BJ (cell line): ENCODE data around the gene CTRL. TPM values are rescaled to one million over a fixed set of nuclear protein-coding genes. Genes with fewer than 3 reads are reported as not detected.

Experiments used
- CTCF ChIA-PET: fragments of 350-600 bp; formaldehyde crosslinking; extraction: SDS; loops from one replicate; lab custom pipeline; 2021; ENCODE audit warnings: antibody characterized with exemption, inconsistent platforms; lab: Yijun Ruan, JAX
- POLR2A ChIA-PET: fragments of 300-600 bp; sonication (Branson Sonifier 250); formaldehyde crosslinking; extraction: SDS; loops from one replicate; lab custom pipeline; 2021; ENCODE audit warnings: antibody characterized with exemption; lab: Charles Lee
- DNase-seq: peaks from one replicate; pipeline ENCODE4 v3.0.0-alpha.2; 2011; ENCODE audit warnings: low read depth
- H3K27me3 ChIP-seq: 2 replicates; pipeline ENCODE4 v1.6.0; 2011; ENCODE audit warnings: low read length; ENCODE audit not compliant: control insufficient read depth, insufficient read depth
- H3K36me3 ChIP-seq: 2 replicates; pipeline ENCODE4 v1.5.1; 2011; ENCODE audit warnings: low read length; ENCODE audit not compliant: control insufficient read depth, insufficient read depth
- H3K4me3 ChIP-seq: 2 replicates; pipeline ENCODE4 v1.5.1; 2011; ENCODE audit warnings: low read depth, mild to moderate bottlenecking, control low read depth, low read length
- CTCF ChIP-seq: IDR thresholded peaks from 2 replicates; pipeline ENCODE4 v1.5.1; 2011; ENCODE audit warnings: low read depth, mild to moderate bottlenecking, control low read depth, inconsistent platforms, low read length, moderate library complexity; ENCODE audit not compliant: insufficient read depth
- polyA plus RNA-seq: library from polyadenylated mRNA; depleted of rRNA; stranded (reverse); fragments of >200 nt; gene quantifications from 2 replicates; pipeline ENCODE4 v1.2.3, GENCODE V29; 2011

CTRL gene
- polyA plus RNA-seq, 1 experiment: 0.58 TPM

GRCh38 chr16:67886387-67886786, 45.3 kb downstream of the CTRL start:
- POLR2A ChIA-PET: no interaction called here
- no peak overlapping the region for H3K4me3 ChIP-seq
- H3K27me3 ChIP-seq: no peaks in the 10 kb centered on the region
- DNase-seq: no peak
- peaks cover 28% of the 10 kb centered on the region for H3K36me3 ChIP-seq
- CTCF ChIA-PET: interaction anchor here (1.3 to 8.4 kb wide), 3 partner anchors 46 to 366 kb away, joined by 3 to 155 read pairs (median 5); partner anchors contain the start of genes CTRL and PSMB10
- no peak for TF ChIP-seq CTCF

GRCh38 chr16:67885976-67886375, 45.7 kb downstream of the CTRL start:
- no peak for TF ChIP-seq CTCF
- POLR2A ChIA-PET: no interaction called here
- H3K4me3 ChIP-seq: no peak overlapping the region
- CTCF ChIA-PET: interaction anchor here (1.3 to 8.4 kb wide), 3 partner anchors 46 to 365 kb away, joined by 3 to 155 read pairs (median 5); partner anchors contain the start of genes CTRL and PSMB10
- H3K27me3 ChIP-seq: no peaks in the 10 kb centered on the region
- H3K36me3 ChIP-seq: peaks cover 32% of the 10 kb centered on the region
- DNase-seq: no peak

- TF ChIP-seq CTCF: no peak
- DNase-seq: no peak
- Histone ChIP-seq H3K27me3 (no peaks in the 10 kb centered on the region), H3K4me3 (no peak overlapping the region), H3K36me3 (peaks cover 37% of the 10 kb centered on the region)
- CTCF ChIA-PET: interaction anchor here (1.3 to 8.4 kb wide), 7 partner anchors 18 to 365 kb away, joined by 3 to 155 read pairs (median 7); partner anchors contain the start of genes CTRL and PSMB10
- POLR2A ChIA-PET: no interaction called here
These were observed 46.1 kb downstream of the CTRL start for GRCh38 chr16:67885545-67885944.

GRCh38 chr16:67884684-67885083, 47.0 kb downstream of the CTRL start, which contains the start of gene NRN1L:
Gene NRN1L, plus strand, starts transcription at chr16:67884885. Its CDS starts 19 bp downstream, at chr16:67884904.
- Histone ChIP-seq H3K36me3 (peaks cover 45% of the 10 kb centered on the region), H3K4me3 (no peak within 1 kb of the TSS), H3K27me3 (no peaks in the 10 kb centered on the region)
- CTCF ChIA-PET: interaction anchor here (0.6 to 8.4 kb wide), 26 partner anchors 8 to 363 kb away, joined by 3 to 155 read pairs (median 9); partner anchors contain the start of genes CTRL, DDX28, DUS2 and EDC4
- TF ChIP-seq CTCF: no peak
- DNase-seq: peak; percentile 39
- POLR2A ChIA-PET: interaction anchor here (0.6 kb wide), 1 partner anchor 252 kb away, joined by 3 read pairs; no protein-coding TSS in a partner anchor

- POLR2A ChIA-PET: interaction anchor here (0.6 kb wide), 1 partner anchor 30 kb away, joined by 3 read pairs; no protein-coding TSS in a partner anchor
- no peak overlapping the region for H3K4me3 ChIP-seq
- no peak for DNase-seq
- CTCF ChIA-PET: interaction anchor here (0.6 to 8.4 kb wide), 37 partner anchors 9 to 362 kb away, joined by 3 to 155 read pairs (median 6); partner anchors contain the start of genes CTRL, DDX28, DUS2 and EDC4
- peak; percentile 90 for TF ChIP-seq CTCF
- H3K27me3 ChIP-seq: no peaks in the 10 kb centered on the region
- H3K36me3 ChIP-seq: peaks cover 53% of the 10 kb centered on the region
These were observed 47.8 kb downstream of the CTRL start for GRCh38 chr16:67883872-67884261.
